SK-N-SH (cell line): ENCODE data around the gene MRGPRD.

Experiments used
- ELF1 ChIP-seq: IDR thresholded peaks from 2 replicates; pipeline ENCODE4 v1.4.0; 2012
- FOSL2 ChIP-seq: IDR thresholded peaks from 2 replicates; pipeline ENCODE4 v1.4.0; 2012; ENCODE audit warnings: low read depth, mild to moderate bottlenecking, moderate library complexity, borderline replicate concordance
- IRF3 ChIP-seq: fragments of 150-350 bp; IDR thresholded peaks from 2 replicates; pipeline ENCODE4 v1.6.1; 2016; ENCODE audit warnings: mild to moderate bottlenecking, low read depth, low read length
- NFIC ChIP-seq: IDR thresholded peaks from 2 replicates; pipeline ENCODE4 v1.4.0; 2012; ENCODE audit warnings: borderline replicate concordance
- PBX3 ChIP-seq: IDR thresholded peaks from 2 replicates; pipeline ENCODE4; 2012
- SMC3 ChIP-seq: IDR thresholded peaks from 2 replicates; pipeline ENCODE4 v1.6.1; 2012; ENCODE audit warnings: low read depth, low read length, improper control_type of control experiment

GRCh38 chr11:69002570-69003231, 21.9 kb upstream of the MRGPRD start:
- TF ChIP-seq IRF3 (no peak), SMC3 (no peak), NFIC (no peak), ELF1 (no peak), FOSL2 (no peak), PBX3 (no peak)
